DMS153 (cell line): Measurements from ENCODE around the gene USP15.
"Not testable (repeated sequence)": the region's sequence is repeated elsewhere in the genome, so short reads cannot be mapped to it uniquely, and the experiment has no call there.

Source experiments
- DNase-seq: peaks from one replicate; lab custom pipeline; 2025; lab: John Stamatoyannopoulos, UW

The USP15 gene

DNA sequence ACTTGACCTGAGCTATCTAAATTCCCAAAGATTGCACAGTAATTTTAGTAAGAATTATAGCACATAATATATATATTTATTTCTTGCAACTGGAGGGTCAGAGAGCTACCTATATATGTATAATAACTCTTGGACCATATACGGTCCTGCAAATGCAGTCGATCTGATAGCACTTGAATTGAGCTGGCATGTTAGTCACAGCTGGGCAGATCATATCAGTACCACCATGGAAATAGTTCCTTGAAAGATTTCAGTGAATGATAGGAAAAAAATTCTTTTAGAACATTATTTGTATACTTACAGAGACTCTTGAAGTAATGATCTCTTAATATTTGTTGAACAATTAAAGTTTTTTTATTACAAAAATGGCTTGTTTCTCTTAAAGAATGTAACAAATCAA, 111.9 kb downstream of the USP15 start:
- no peak for DNase-seq

DNA sequence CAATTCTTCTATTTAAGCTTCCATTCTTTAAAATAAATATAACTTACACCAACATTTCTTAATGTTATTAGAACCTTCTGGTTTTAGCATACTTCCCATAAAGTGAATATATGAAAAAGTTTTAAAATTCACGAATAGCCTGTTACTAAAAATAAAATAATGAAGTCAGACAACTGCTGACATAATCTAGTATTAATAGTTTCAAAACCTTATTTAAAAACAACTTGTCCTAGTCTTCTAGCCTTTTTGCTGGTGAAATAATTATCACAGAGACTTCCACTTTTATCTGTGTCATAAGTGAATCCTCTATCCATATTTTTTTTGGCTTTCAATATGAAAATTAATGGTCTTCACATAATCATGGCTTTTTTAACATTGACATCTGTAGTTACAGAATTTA, 112.6 kb downstream of the USP15 start:
- no peak for DNase-seq

DNA sequence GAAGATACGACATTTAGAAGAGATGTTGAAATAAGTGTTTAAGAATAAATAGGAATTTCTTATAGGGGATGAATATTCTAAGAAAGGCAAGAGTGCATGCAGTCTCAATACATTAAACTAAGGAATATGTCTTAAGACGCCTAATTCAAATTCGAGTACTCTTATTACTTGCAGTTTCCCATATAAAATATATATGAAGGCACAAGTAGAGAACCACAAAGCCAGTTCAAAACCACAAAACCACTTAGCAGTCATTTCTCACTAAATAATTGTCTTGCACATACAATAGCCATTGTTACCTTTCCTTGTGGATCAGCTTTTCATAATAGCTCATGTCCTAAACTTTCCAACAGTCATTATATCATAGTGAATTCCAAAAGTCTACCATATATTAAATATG, 115.4 kb downstream of the USP15 start:
- no peak for DNase-seq

DNA sequence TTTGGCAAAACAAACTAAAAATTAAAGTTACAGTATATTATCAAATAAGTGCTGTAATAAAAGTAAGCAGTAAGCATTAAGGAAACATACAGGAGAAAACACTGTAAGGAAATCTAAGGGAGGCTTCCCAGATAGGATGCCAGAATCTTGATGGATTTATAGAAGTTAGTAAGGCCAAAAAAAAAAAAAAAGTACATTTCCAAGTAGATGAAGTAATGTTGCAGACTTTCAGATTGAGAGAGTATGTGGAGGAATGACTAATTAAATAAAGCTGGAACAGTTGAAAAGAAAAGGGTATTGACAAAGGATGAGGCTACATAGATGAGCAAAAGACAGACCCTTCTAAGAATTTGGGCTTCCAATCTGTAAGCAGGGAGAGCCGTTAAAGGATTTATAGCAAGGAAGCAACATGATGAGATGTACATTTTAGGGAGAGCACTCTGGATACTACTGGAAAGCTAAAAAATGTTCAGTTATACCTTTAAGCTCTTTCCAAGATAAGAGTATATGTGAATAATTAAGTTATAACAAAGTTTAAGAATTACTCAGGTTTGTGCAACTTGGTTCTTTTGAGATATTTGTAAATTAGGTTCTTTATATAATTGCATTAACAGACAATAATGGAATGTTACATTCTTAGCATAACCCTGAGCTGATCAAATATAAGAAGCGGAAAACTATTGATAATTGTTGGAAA, 119.0 kb downstream of the USP15 start:
- no peak for DNase-seq

DNA sequence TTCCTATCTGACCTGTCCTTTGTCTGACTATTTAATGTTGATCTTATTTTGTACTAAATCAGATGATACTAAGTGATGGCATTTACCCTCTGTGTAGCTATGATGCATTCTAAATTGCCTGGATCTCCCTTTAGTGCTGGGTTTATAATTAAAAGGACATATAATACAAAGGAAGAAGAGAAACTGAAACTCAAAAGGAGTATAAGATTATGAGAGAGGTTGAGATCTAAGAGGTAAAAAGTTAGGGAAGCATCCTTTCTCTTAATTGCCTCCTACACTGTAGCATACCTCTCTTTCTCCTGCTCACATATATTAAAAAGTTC, 119.5 kb downstream of the USP15 start:
- no peak for DNase-seq

DNA sequence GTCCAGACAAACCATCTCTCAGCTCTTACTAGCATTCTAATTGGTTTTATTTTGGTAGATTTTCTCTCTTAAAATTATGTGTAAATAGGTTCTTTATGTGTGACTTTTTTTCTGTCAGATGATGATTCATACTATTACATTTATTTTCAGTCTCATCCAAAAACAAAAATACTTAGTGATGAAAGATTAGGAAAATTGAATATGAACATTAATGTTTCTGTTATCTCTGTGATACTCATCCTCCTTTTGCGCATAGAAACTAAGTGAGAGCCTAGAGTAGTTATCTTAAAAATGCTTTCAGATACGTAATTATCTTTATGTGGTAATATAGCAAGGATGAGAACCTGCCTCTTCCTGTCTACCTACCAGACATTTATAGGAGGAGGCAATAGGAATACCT, 122.3 kb downstream of the USP15 start:
- DNase-seq: no peak

DNA sequence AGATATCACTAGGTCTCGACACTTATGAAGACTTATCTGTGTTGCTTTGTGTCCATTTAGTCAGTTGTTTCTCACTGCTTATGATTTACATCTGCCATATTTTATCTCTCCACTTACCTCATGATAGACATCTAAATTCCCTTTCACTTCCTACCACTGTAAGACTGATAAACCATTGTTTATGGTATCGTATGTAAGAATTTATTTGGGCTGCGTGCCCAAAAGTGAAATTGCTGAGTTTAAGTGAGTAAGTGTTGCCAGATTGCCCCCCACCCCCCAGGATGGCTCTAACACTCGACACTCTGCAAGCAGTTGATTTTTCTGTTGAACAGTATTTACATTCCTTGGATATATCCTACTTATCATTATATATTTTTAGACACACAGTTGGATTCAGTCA, 136.5 kb downstream of the USP15 start:
- no peak for DNase-seq

DNA sequence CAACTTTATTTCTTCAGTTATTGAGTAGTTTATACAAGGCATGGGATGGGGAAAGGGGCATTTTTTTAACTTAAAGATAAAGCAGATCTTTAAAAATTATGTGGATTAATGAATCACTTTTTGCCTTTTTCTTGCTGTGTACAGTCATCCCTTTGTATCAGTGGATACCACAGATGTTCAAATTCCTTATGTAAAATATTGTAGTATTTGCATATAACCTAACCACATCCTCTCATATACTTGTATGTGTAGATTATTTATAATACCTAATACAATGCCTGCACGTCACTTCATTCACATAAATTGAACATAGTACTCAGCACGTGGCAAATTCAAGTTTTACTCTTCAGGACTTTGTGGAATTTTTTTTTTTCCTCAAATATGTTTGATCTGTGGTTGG, 139.9 kb downstream of the USP15 start:
- no peak for DNase-seq

DNA sequence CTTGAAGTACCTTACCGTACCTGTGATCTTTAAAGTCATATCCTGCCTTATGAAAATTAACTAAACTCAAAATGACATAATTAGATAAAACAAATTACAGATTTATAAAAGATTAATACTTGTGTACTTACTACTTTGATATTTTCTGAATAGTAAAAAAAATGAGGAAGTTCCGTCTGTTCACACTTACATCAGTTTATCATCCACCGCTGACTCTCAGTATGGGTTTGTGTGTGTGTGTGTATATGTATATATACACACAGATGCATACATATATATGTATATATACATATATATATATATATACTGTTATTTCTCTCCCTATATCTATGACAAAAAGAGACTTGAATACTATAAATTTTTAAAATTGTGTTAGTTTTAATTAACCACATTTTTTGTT, 141.4 kb downstream of the USP15 start:
- DNase-seq: no peak

DNA sequence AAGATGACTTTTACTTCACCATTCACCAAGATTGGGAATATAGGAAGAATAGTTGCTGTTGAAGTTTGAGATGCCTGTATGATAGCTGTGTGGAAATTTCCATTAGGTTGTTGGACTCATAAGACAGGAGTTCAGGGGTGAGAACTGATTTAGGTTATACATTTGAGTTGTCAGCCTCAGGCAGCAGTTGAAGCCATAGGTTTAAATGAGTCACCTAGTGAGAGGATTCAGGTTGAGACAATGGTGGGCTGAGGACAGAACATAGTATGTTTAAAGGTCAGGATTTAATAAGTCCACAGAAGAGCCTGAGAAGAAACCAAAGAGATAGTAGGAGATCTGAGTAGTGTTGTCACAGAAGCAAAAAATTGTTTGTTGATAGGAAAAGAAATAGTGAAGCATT, 142.8 kb downstream of the USP15 start:
- DNase-seq: no peak

DNA sequence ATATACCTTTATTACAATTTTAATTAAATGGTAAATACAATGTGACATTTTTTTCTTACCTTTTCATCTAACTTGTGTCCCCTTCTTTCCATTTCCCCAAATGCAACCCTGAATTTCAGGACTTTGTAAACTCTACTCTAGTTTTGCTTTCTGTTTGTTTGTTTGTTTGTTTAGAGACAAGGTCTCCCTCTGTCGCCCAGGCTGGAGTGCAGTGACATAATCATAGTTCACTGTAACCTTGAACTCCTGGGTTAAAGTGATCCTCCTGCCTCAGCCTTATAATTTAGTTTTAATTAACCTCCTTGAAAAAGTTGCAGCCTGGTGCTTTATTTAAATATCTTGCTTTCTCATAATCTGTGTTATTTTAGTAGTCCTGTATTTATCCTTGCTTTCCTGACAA, 147.4 kb downstream of the USP15 start:
- no peak for DNase-seq

DNA sequence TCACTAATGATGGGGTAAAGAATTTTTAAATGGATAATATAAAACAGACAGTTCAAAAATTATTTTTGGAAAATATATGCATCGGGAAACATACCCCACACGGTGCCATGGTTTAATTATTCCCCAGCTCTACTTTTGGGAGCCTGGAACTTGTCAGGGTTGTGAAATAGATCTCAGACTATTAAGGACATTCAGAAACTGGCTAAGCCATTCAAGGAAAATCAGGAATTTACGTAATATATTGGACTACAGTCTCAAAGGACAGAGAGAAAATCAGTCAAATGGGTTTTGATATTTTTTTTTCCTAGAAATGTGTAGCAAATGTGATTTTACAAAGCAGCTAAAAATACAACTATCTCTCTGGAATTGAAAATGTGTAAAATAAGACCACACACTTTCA, 148.9 kb downstream of the USP15 start:
- DNase-seq: no peak

DNA sequence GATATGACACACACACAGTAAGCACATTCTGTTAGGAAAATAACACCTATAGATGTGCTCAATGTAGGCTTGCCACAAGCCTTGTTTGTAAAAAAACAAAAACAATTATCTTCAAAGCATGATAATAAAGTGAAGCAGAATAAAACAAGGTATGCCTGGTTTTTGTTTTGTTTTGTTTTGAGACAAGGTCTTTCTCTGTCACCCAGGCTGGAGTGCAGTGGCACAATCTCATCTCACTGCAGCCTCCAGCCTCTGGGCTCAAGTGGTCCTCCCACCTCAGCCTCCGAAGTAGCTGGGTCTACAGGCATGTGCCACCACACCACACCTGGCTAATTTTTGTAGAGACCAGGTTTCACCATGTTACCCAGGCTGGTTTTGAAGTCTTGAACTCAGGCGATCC, 154.0 kb downstream of the USP15 start:
- DNase-seq: no peak

DNA sequence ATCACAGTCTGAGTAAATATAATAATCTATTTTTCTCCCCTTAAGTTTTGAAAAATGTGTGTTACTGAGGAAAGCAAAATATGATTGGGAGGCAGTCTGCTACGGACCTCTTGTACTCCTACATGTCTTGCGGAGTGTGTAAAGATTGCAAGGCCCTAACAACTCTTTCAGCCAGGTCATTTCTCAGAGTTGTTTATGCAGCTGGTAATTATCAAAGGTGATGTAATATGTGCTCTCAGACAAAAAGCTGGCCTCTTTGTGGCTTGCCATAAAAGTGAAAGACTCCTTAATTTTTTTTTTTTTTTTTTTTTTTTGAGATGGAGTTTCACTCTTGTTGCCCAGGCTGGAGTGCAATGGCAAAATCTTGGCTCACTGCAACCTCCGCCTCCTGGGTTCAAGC, 165.9 kb downstream of the USP15 start:
- DNase-seq: no peak

DNA sequence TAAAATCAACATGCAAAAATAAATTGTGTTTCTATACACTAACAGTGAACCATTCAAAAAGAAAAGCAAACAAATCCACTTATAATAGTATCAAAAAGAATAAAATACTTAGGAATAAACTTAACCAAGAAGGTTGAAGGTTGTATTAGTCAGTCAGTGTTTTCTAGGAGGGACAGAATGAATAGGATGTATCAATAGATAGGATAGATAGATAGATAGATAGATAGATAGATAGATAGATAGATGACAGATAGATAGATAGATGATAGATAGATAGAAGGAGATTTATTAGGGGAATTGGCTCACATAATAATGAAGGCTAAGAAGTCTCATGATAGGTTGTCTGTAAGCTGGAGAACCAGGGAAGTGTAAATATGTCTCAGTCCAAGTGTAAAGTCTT, 169.3 kb downstream of the USP15 start:
- DNase-seq: no peak

DNA sequence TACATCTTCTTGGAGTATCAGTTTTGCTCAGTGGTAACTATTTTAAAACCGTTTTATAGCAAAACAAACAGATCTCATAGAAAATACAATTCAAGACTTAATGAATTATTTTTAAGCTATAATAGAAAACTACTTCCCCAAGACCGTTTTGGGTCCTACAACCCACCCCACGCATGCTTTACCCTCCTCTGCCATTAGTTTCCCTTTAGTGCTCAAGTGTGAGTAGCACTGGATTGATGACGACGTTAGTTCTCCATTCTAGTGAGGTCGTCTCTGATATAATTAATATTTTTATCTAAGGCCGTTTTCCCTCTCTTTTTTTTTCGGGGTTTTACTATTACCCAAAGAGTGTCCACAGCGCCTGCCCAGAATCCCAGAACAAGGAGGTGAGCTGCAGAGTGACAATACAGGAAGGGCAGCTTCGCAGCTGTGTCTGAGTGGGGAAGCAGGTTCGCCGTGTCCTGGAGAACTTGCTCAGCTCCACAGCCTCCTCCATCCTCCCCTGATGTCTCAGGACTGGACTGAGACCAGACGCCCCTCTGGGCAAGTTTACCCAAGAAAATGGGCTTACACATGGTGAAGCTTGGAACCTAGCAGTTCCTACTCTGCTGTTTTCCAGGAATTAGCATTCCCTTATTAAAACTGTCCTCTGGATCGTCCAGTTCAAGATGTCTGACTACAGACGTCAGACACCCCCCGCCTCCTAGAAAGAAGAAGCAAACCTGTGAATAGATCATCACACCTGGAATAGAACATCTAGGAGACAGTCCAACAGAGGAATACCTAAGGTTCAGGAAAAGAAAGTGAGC, 174.5 kb downstream of the USP15 start:
- no peak for DNase-seq

DNA sequence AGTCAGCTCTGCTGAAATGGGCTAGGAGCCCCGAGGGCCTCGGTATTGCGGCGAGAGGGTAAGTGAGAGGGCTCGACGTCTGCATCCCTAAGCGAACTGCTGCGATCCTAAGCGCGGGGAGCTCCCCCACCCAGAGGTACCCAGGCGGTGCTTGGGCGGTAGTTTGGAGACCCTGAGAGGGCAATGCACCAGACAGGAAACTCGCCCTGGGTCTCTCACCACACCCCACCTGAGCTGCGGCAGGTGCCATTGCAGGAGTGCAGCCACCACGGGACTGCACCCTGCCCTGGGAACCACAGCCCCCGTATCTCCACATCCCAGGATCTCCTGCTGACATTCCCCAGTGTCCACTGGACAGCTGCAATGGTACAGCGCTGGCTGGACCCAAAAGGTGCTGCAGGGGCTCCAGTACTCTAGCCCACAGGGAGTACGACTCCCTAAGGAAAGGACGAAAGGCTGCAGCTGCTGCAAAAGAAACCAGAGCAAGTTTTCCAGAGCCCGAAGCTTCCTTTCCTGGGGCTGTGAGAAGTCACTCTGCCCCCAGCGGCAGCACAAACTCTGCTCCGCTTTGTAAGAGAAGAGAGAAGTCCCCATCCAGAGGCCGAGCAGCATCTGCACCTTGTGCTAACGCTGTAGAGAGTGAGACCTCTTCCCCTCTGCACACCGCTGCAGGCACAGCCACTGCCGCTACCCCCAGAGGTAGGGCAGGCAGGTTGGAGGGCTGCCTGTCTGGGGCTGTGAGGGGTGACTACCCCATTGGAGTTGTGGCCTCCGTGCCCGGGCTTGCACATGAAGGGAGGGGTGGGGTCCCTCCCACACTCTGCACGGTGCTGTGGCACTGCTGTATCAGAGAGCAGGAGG, 175.3 kb downstream of the USP15 start:
- peak; percentile 10 for DNase-seq

DNA sequence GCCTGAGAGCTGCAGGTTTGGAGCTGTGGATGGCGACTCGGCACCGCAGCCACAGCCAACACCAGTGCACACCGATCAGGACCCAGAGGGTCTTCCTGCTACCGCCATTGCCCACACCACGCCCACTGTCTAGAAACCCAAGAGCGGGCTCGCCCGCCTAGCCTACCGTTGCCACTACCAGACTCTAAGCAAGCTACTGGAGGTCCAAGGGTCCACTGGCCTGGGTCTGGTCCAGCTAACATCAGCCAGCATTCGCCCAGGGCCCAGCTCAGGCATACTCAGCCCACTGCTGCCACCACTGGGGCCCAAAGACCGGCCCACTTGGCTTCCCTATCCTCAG, 175.9 kb downstream of the USP15 start:
- DNase-seq: no peak

DNA sequence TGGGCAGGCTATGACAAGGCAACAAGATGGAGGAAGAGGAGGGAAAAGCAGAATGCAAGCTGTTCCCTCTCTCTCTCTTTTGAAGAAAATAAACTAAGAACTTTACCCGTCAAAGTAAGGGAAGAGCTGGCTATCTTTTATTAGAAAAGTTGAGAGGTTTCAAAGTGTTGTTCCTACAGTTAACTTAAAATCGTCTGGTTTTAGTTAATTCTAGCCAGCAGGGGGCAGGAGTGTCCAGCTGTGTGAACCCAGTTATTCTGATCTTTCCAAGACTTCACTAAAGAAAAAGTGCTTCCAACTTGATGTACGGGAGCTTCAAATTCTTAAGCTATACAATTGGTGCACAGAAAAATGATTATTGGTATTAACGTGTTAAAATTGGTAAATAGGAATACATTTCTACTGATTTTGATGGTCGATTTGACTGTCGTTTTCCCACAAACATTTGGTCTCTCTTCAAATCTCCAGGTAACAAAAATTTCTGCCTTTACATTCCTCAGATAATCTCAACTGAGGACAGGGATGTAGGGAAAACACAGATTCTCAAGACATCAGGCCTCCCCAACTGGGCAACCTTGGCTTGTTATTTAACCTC, 178.0 kb downstream of the USP15 start:
- DNase-seq: no peak

DNA sequence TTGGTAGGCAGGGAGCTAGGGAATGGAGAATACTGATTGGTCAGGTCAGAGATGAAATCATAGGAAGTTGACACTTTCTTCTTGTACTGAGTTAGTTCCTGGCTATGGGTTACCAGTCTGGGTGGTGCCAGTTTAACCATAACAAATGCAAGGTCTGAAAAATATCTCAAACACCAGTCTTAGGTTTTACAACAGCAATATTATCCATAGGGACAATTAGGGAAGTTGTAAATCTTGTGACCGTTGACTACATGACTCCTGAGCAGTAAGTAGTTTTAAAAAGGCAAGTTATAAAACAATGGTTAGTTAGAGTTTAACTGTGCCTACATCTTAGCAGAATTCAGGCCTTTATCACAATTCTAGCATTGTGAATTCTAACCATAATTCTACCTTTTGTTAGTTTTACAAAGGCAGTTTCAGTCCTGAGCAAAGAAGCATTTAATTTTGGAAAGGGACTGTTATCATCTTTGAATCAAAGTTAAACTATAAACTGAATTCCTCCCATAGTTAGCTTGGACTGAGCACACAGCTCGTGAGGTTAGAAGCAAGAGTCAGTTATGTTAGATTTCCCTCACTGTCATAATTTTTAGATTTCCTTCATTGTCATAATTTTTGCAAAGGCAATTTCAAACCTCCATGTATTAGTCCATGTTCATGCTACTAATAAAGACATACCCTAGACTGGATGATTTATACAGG, 186.7 kb downstream of the USP15 start:
- DNase-seq: no peak

DNA sequence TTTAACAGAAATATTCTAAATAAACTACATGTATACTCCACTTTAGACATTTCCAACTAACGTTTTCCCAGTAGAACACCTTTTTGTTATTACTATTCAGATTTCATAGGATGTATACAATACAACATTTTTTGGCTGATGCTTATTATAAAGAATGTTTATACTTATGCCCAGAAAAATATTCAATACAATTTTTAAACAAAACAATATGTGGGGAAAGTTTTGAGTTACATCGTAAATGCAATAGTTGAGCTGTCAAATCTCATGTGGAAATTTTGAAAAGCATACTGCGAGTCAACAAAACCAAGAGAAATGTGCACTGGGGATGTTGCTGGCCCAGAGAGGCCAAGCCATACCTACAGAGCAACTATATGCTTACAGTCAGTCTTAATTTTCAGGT, 188.2 kb downstream of the USP15 start:
- DNase-seq: no peak

DNA sequence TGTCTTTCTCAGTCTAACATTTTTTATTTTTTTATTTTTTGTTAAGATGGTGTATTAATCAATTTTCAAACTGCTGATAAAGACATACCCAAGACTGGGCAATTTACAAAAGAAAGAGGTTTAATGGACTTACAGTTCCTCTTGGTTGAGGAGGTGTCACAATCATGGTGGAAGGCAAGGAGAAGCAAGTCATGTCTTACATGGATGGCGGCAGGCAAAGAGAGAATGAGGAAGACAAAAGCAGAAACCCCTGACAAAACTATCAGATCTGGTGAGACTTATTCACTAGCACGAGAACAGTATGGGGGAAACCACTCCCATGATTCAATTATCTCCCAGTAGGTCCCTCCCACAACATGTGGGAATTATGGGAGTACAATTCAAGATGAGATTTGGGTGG, 195.2 kb downstream of the USP15 start:
- not testable (repeated sequence) for DNase-seq
